CD14-positive monocyte (primary cell): ENCODE measurements around the gene NUDT6. TPM values are rescaled to one million over a fixed set of nuclear protein-coding genes. Genes with fewer than 3 reads are reported as not detected.

Experiments
- DNase-seq, 3 donors: peaks; one replicate each; pipeline ENCODE4 v3.0.0-alpha.2; 2011 to 2022
- H2AFZ ChIP-seq: 2 replicates; pipeline ENCODE4 v1.6.0; 2012; ENCODE audit warnings: mild to moderate bottlenecking, low read depth, low read length, inconsistent platforms; ENCODE audit not compliant: insufficient read depth, poor library complexity, severe bottlenecking
- H3K27ac ChIP-seq, 2 donors: 1 replicate in 1 of 2; 2 replicates in 1 of 2; pipeline ENCODE4 v1.5.1; 2012 to 2013; ENCODE audit warnings: low read length in 2 of 2, control low read depth in 1 of 2, inconsistent platforms in 1 of 2, low read depth in 1 of 2, mild to moderate bottlenecking in 1 of 2
- H3K27me3 ChIP-seq, 2 donors: one replicate each; pipeline versions ENCODE4 v1.6.0 to v1.6.1; 2011 to 2013; ENCODE audit warnings: low read length in 2 of 2; ENCODE audit not compliant: control insufficient read depth in 2 of 2, insufficient read depth in 2 of 2
- H3K36me3 ChIP-seq, 2 donors: replicated peaks in 1 of 2; 1 replicate in 1 of 2; 2 replicates in 1 of 2; pipeline versions ENCODE4 v1.5.1 to v1.6.1; 2012 to 2013; ENCODE audit warnings: low read length in 2 of 2, control low read depth in 1 of 2, inconsistent platforms in 1 of 2, mild to moderate bottlenecking in 1 of 2; ENCODE audit not compliant: insufficient read depth in 2 of 2, control insufficient read depth in 1 of 2
- H3K4me1 ChIP-seq, 2 donors: 1 replicate in 1 of 2; 2 replicates in 1 of 2; pipeline versions ENCODE4 v1.5.1 to v1.6.1; 2012 to 2013; ENCODE audit warnings: low read length in 2 of 2, control low read depth in 1 of 2, inconsistent platforms in 1 of 2, mild to moderate bottlenecking in 1 of 2, moderate library complexity in 1 of 2; ENCODE audit not compliant: insufficient read depth in 2 of 2, control insufficient read depth in 1 of 2
- H3K4me2 ChIP-seq: replicated peaks from 2 replicates; pipeline ENCODE3; 2012; ENCODE audit warnings: low read length, moderate library complexity, mild to moderate bottlenecking; ENCODE audit not compliant: poor library complexity, severe bottlenecking; ENCODE audit errors: extremely low read depth
- H3K4me3 ChIP-seq, 3 experiments: fragments of 200-600 bp in 1 of 3; sonication (generic) in 1 of 3; replicated peaks in 1 of 3; 1 replicate in 2 of 3; 2 replicates in 1 of 3; pipeline ENCODE4 v1.5.1; 2011 to 2013; ENCODE audit warnings: low read length in 3 of 3, mild to moderate bottlenecking in 3 of 3, control low read depth in 2 of 3, low read depth in 2 of 3, inconsistent platforms in 1 of 3, moderate library complexity in 1 of 3
- H3K79me2 ChIP-seq: 2 replicates; pipeline ENCODE4 v1.6.0; 2012; ENCODE audit warnings: mild to moderate bottlenecking, control low read depth, inconsistent platforms, low read length, moderate library complexity; ENCODE audit not compliant: insufficient read depth
- H3K9ac ChIP-seq: 2 replicates; pipeline ENCODE4 v1.6.0; 2017; ENCODE audit warnings: low read length, mild to moderate bottlenecking; ENCODE audit not compliant: insufficient read depth, poor library complexity, severe bottlenecking
- H3K9me3 ChIP-seq, 2 donors: replicated peaks in 1 of 2; 1 replicate in 1 of 2; 2 replicates in 1 of 2; pipeline versions ENCODE4 v1.5.1 to v1.6.1; 2012 to 2013; ENCODE audit warnings: low read length in 2 of 2, control low read depth in 1 of 2; ENCODE audit not compliant: control insufficient read depth in 1 of 2, insufficient read depth in 1 of 2
- H4K20me1 ChIP-seq: 2 replicates; pipeline ENCODE4 v1.6.0; 2012; ENCODE audit warnings: mild to moderate bottlenecking, low read length, control low read depth, moderate library complexity; ENCODE audit not compliant: insufficient read depth
- H3K27ac Mint-ChIP-seq, 7 donors: one replicate each; pipeline ENCODE4 v1.8.0; 2020; ENCODE audit warnings: mild to moderate bottlenecking in 7 of 7, mixed read lengths in 7 of 7, moderate library complexity in 6 of 7, inconsistent platforms in 2 of 7
- H3K27me3 Mint-ChIP-seq, 3 donors: one replicate each; pipeline ENCODE4 v1.8.0; 2021 to 2022; ENCODE audit warnings: low read depth in 3 of 3, mild to moderate bottlenecking in 3 of 3, mixed read lengths in 3 of 3, moderate library complexity in 3 of 3, inconsistent platforms in 1 of 3
- H3K36me3 Mint-ChIP-seq, 2 donors: one replicate each; pipeline ENCODE4 v1.8.0; 2020; ENCODE audit warnings: mixed read lengths in 2 of 2, inconsistent platforms in 1 of 2, mild to moderate bottlenecking in 1 of 2
- H3K4me1 Mint-ChIP-seq: one replicate; pipeline ENCODE4 v1.8.0; 2020; ENCODE audit warnings: mild to moderate bottlenecking, mixed read lengths
- H3K4me3 Mint-ChIP-seq, 2 donors: one replicate each; pipeline ENCODE4 v1.8.0; 2020; ENCODE audit warnings: mild to moderate bottlenecking in 2 of 2, mixed read lengths in 2 of 2, moderate library complexity in 1 of 2
- H3K9me3 Mint-ChIP-seq, 7 donors: one replicate each; pipeline ENCODE4 v1.8.0; 2020 to 2022; ENCODE audit warnings: mixed read lengths in 7 of 7, mild to moderate bottlenecking in 6 of 7, moderate library complexity in 6 of 7, inconsistent platforms in 2 of 7
- CTCF ChIP-seq: fragments of 200-600 bp; IDR thresholded peaks from one replicate; pipeline ENCODE4 v1.8.0; 2022; ENCODE audit warnings: antibody characterized with exemption, mild to moderate bottlenecking
- WGBS: methylation state at CpG from one replicate; pipeline ENCODE4 v1.1.5; 2013; ENCODE audit warnings: missing lambda C conversion rate; ENCODE audit not compliant: insufficient coverage; 5-methylcytosine and 5-hydroxymethylcytosine counted together
- intact Hi-C, 2 donors: fragments of 100-400 bp; cut with micrococcal nuclease; formaldehyde crosslinking; loops; one replicate each; pipeline versions ENCODE4 v1.15.0 to v1.15.1; 2023
- polyA plus RNA-seq, 3 donors: library from polyadenylated mRNA; depleted of rRNA in 1 of 3; unstranded in 2 of 3; stranded (reverse) in 1 of 3; fragments of 300-500 nt in 2 of 3; fragments of >200 nt in 1 of 3; fragmentation: Illumina TruSeq in 2 of 3; gene quantifications; 1 replicate in 2 of 3; 2 replicates in 1 of 3; pipeline ENCODE4 v1.2.3, GENCODE V29; 2012 to 2021

The NUDT6 gene
- polyA plus RNA-seq, 3 donors: 1.6 to 1.9 (median 1.6) TPM

- no peaks in the 10 kb centered on the region for H3K4me1 ChIP-seq
- H3K36me3 ChIP-seq: no peaks in the 10 kb centered on the region
- H3K4me1 Mint-ChIP-seq: no peaks in the 10 kb centered on the region
- H3K4me2 ChIP-seq: no peak overlapping the region
- H3K36me3 Mint-ChIP-seq: no peaks in the 10 kb centered on the region
- no peaks in the 10 kb centered on the region for H3K79me2 ChIP-seq
- no peaks in the 10 kb centered on the region for H3K9me3 ChIP-seq
- H4K20me1 ChIP-seq: no peaks in the 10 kb centered on the region
- TF ChIP-seq CTCF: no peak
- no peaks in the 10 kb centered on the region for H3K27me3 ChIP-seq
- peaks cover 0 to 8% (median 0%) of the 10 kb centered on the region in 3 donors for H3K27me3 Mint-ChIP-seq
- no peak overlapping the region for H3K27ac Mint-ChIP-seq
- H3K4me3 ChIP-seq: no peak overlapping the region
- no peak for DNase-seq
- H3K9ac ChIP-seq: no peak overlapping the region
- no peak overlapping the region for H2AFZ ChIP-seq
- H3K4me3 Mint-ChIP-seq: no peak overlapping the region
- 100% methylated on average over 1 of the region's 1 CpG for WGBS
- no peak overlapping the region for H3K27ac ChIP-seq
- intact Hi-C loops: no loop called here
- H3K9me3 Mint-ChIP-seq: peaks cover 0 to 14% (median 3%) of the 10 kb centered on the region in 7 donors
These were observed 74.5 kb downstream of the NUDT6 start for GRCh38 chr4:122847931-122848330.

GRCh38 chr4:122845760-122846159, 76.6 kb downstream of the NUDT6 start:
- Histone ChIP-seq H3K9ac (no peak overlapping the region), H3K4me3 (no peak overlapping the region), H3K9me3 (no peaks in the 10 kb centered on the region), H3K27me3 (no peaks in the 10 kb centered on the region), H3K27ac (no peak overlapping the region), H3K36me3 (no peaks in the 10 kb centered on the region), H3K4me2 (no peak overlapping the region), H3K79me2 (no peaks in the 10 kb centered on the region), H3K4me1 (no peaks in the 10 kb centered on the region), H2AFZ (no peak overlapping the region), H4K20me1 (no peaks in the 10 kb centered on the region)
- H3K9me3 Mint-ChIP-seq: peaks cover 0 to 14% (median 3%) of the 10 kb centered on the region in 7 donors
- no peak overlapping the region for H3K27ac Mint-ChIP-seq
- no peak for TF ChIP-seq CTCF
- no CpG with 5 or more reads among the region's 3 CpGs for WGBS
- H3K36me3 Mint-ChIP-seq: no peaks in the 10 kb centered on the region
- H3K27me3 Mint-ChIP-seq: peaks cover 0 to 3% (median 0%) of the 10 kb centered on the region in 3 donors
- intact Hi-C loops: no loop called here
- no peak for DNase-seq
- no peak overlapping the region for H3K4me3 Mint-ChIP-seq
- H3K4me1 Mint-ChIP-seq: no peaks in the 10 kb centered on the region
